HG03039 (cell line): Measurements from ENCODE around the gene GRID1.
A peak's percentile ranks its signal among the peaks of the same experiment; 100 is the strongest.

Experiments used
- ATAC-seq: cut with Tn5 transposase; IDR thresholded peaks from one replicate; pipeline ENCODE4 v1.9.1; 2021; ENCODE audit warnings: mild to moderate bottlenecking, moderate library complexity; ENCODE audit not compliant: unreplicated experiment

GRID1 gene

GRCh38 chr10:86282664-86283465 is 83.7 kb downstream of the GRID1 start:
- no peak for ATAC-seq

DNA sequence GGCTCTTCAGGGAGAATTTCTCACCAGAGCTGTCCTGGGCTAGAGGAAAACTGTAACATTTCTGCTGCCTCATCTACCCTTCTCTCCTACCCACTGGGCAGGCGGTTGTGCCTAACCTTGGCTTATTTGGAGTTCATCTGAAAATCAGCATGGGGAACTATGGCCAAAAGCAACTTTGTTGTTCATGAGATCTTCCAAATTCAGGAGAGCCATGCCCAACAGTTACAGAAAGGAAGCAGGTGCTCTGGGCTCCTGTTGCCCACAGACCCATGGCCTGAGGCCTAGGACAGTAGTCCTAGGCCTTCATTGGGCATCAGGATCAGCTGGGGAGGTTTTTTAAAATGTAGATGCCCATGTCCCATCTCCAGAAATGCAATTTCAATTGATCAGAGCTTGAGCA is 85.2 kb downstream of the GRID1 start:
- no peak for ATAC-seq

DNA sequence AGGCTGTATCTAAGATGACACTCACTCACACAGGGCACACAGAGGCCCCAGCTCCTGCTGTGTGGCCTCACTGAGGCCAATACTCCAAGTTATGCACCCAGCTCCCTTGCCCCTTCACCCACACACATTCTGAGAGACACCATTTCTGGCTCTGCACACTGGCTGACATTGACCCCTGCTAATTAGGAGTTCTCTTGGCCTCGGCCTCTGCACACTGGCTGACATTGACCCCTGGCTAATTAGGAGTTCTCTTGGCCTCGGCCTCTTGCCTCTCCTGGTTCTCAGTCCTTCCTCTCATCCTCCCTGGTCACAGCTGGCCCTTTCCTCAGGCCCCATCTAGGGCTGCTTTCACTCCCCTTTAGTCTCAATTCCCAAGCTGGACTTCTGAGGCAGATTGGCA is 97.3 kb downstream of the GRID1 start:
- ATAC-seq = no peak

DNA sequence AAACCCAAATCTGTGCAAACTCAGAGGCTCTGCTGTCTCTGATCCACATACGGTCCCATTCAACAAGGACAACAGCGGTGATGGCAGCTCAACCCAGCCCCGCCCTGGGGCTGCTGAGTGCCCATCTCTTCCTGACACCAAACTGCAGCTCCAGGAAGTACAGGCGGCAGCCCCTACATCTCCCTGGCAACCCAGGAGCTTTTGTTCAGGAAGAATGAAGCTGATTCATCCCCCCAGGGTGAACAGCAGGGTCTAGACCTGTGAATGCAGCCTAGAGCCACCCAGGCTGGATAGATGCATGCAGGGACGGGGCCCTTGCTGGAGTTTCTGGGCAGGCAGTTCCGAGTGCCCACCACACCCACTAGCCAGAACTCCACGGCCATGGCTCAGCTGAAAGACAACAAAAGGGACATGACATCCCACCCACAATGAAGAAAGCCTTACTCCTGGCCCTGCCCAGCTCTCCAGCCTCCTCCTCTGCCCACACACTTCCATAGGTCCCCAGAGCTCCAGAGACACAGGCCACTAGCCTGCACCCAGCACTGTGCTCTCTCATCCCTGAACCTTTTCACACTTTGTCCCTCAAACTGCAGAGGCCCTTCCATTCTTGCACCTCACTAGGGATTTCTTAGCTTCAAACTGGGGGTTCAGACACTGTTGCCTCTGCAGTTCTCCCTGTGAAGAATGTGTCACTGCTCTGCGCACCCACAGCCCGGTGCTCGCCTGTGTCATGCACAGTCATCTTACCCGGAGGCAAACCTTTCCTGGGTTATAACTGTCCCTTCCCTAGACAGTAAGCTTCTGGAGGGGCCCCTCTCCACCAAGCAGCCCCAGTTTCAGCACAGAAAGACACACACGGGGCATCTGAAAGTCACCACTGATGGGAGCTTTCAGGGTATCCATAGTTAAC is 99.1 kb downstream of the GRID1 start:
- ATAC-seq = no peak

DNA sequence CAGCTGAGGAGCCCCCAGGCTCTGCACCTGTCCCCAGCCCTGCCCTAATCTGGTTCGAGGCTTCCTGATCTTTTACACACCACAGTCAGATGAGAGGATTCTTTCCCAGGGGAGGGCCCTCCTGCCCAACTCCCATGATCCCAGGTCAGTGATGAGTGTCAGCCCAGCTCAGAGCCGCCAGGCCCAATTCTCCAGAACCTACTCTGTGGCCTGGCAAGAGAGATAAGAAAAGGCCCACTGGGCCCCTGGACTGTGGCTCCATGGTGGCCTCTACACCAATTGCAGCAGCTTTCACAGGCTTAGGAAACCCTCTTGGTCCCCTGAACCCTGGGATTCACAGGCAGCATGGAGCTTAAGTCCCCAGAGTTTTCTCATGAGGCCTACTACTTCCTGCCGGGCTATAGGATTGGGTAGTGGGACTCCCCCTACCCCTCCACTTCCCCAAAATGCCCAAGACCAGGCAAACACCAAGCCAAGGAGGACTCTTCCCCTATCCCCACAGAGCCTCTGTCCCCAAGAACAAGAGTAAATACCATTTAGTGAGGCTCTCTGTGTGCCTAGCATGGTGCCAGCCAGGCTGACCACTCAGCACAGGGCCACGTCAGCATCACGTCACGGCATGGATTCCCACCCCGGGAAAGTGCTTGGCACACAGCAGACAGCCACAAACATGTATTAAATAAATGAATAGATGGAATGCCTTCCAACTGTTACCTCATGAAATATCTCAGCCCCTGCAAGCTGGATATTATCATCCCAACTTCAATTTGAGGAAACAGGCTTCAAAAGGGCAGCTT is 100.0 kb downstream of the GRID1 start:
- no peak for ATAC-seq

GRCh38 chr10:86265895-86266259 is 100.7 kb downstream of the GRID1 start:
- no peak for ATAC-seq

GRCh38 chr10:86265236-86265894 is 101.2 kb downstream of the GRID1 start:
- ATAC-seq = no peak

DNA sequence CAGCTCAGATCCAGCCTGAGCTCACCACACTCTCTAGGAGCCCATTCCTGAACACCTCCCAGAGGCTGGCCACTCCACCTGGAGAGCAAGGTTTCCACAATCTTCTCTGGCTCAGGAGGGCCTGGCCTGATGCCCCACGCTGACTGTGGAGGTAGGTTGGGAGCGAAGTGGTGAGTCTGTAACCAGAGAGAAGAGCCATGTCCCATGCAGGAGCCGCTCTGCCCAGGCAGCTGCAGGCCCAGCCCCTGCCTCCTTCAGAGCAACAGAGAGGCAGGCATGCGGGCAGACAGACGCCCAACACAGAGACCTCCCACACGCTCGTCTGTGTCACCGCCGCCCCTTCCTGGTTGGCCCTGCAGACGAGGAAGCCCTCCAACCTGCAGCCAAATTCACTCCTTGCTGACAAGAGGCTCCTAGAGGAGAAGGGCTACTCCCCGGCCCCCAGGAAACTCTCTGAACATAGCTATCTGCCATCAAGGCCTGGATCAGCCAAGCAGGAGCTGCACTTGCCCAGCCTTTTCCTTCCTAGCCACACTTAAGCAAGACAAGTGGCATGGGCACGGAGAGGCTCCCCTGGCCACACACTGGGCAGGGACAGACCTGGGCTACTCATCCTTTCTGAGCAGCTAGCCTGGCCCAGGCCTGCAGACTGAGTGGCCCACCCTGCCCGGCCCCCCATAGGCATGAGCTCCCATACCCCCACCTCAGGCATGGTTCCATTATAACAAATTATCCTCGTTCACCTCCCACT is 101.9 kb downstream of the GRID1 start:
- no peak for ATAC-seq

DNA sequence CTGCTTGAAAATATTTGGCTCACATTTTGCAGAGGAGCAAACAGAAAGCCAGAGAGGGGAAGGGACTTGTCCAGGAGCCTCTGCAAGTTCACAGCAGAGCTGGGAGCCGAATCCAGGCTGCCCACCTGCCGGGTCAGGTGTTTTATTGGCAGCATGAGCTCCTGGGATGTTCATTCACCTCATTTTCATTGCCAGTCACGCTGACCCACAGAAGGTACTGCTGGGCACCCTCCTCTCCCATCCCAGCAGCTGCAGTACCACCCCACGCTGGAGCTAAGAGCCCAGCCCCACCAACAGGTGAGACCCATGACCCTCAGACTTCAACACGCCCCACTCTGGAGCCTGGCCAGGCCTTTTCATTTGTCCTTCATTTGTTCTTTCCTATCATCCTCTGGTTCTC is 102.7 kb downstream of the GRID1 start:
- ATAC-seq = no peak

DNA sequence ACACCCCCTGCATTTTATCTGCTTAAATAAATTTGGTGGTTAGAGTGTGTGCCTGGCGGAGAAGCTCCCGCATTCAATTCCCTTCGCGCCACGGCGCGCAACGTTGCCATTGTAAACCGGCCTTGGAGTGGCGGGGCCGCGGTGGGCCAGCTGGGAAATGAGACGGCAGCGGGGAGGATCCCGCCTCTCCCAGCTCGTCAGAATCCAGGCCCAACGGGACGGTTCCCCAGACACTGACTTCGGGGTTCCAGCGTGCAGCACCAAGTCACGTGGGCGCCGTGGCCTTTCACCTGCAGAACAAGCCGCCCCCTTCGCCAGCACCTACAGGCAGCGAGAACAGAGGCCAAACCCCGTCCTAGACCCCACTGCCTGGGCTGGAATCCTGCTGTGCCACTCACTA is 103.4 kb downstream of the GRID1 start:
- no peak for ATAC-seq

GRCh38 chr10:86262688-86263181 is 103.9 kb downstream of the GRID1 start:
- no peak for ATAC-seq

- peak; percentile 63 for ATAC-seq
Observed at GRCh38 chr10:86261941-86262687, 104.5 kb downstream of the GRID1 start.

GRCh38 chr10:86261470-86261869 is 105.1 kb downstream of the GRID1 start:
- no peak for ATAC-seq

DNA sequence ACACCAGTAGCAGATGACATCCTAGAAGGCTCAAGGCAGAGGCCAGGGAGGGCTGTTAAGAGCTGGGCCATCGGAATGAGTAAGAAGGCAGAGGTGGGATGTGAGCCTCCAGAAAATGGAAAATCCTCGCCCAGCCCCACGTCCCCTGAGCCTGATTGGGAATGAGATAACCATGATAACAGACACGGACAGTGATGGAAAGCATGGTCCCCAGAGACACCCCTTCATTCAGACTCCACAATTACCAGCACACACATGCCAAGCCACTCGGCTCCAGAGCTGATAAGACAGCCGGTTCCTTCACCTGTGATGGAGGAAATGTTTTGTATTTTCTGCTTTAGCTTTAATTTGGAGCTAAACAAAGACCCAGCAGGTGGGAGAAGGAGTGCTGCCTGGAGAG is 106.0 kb downstream of the GRID1 start:
- ATAC-seq = no peak

GRCh38 chr10:86259901-86260562 is 106.6 kb downstream of the GRID1 start:
- no peak for ATAC-seq

- ATAC-seq = no peak
Observed at GRCh38 chr10:86258941-86259340, 107.7 kb downstream of the GRID1 start.

DNA sequence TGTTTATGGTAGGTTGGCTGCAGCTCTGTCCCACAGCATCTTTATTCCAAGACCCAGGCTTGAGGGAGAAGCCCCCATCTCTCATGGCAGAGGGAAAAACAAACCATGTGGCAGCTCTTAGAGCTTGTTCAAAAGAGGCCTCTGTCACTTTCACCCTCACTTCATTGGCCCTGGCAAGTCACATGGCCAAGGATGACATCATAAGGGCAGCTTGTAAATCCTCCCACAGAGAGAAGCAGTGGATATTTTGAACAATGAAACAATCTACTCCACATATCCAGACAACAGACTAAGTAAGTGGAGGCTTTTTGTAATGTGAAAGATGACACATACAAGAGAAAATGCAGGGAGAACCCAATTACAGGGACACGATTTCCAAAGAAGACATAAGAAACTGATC is 108.1 kb downstream of the GRID1 start:
- no peak for ATAC-seq

GRCh38 chr10:86257683-86258082 is 108.9 kb downstream of the GRID1 start:
- ATAC-seq = no peak
